ENCODE measurements around the gene STX4.

GRCh38 chr16:31004658-31005057 is 28.7 kb upstream of the STX4 start:
- TF ChIP-seq POLR2A (IDR thresholded peaks at IDR 0.05; ENCODE audit: low read depth), result no peak
- TF ChIP-seq POLR2AphosphoS5 (IDR thresholded peaks at IDR 0.05), result no peak
- TF ChIP-seq, protein P1, sequence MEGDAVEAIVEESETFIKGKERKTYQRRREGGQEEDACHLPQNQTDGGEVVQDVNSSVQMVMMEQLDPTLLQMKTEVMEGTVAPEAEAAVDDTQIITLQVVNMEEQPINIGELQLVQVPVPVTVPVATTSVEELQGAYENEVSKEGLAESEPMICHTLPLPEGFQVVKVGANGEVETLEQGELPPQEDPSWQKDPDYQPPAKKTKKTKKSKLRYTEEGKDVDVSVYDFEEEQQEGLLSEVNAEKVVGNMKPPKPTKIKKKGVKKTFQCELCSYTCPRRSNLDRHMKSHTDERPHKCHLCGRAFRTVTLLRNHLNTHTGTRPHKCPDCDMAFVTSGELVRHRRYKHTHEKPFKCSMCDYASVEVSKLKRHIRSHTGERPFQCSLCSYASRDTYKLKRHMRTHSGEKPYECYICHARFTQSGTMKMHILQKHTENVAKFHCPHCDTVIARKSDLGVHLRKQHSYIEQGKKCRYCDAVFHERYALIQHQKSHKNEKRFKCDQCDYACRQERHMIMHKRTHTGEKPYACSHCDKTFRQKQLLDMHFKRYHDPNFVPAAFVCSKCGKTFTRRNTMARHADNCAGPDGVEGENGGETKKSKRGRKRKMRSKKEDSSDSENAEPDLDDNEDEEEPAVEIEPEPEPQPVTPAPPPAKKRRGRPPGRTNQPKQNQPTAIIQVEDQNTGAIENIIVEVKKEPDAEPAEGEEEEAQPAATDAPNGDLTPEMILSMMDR (IDR thresholded peaks at IDR 0.05), result no peak

Data from esophagus muscularis mucosa (tissue), 3 donors.